GM19035 (cell line): ENCODE measurements around the gene BMPR1A.
A peak's percentile ranks its signal among the peaks of the same experiment; 100 is the strongest.
"Not testable (repeated sequence)": the region's sequence is repeated elsewhere in the genome, so short reads cannot be mapped to it uniquely, and the experiment has no call there.

Experiments
- ATAC-seq: cut with Tn5 transposase; IDR thresholded peaks from one replicate; pipeline ENCODE4 v1.9.1; 2021; ENCODE audit not compliant: unreplicated experiment

Gene BMPR1A

DNA sequence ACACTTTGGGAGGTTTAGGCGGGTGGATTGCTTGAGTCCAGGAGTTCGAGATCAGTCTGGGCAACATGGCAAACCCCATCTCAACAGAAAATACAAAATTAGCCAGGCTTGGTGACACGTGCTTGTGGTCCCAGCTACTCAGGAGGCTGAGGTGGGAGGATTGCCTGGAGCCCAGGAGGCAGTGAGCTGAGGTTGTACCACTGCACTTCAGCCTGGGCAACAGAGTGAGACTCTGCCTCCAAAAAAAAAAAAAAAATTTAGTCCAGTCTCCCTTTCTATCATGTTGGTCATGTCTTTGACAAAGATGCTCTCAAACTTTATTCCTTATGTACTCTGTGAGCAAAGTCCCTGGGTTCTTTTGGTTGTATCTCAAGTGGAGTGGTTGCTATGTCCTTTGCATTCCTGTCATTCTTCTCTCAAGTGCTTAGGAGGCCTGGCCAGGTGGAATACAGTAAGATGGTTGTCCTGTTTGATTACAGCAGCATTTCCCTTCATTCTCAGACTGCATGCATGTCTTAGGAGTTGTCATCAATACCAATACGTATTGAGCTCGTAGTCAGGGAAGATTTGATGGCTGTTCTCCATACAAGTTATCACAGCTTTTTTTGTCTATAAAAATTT is 115.3 kb downstream of the BMPR1A start:
- ATAC-seq = no peak

DNA sequence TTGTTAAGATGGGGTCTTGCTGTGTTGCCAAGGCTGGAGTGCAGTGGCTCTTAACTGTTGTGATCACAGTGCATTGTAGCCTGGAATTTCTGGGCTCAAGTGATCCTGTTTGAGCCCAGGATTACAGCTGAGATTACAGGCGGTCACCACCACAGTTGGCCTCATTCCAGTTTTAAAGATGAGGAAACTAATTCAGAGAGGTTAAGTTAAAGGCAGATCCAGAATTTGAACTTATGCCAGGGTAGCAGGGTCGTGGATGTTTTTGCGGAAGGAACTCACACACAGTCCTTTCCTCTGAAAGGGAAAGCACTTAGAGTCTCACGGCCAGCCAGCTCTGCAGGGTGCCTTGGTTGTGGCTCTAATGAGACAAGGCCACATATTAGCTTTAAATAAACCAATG is 116.3 kb downstream of the BMPR1A start:
- no peak for ATAC-seq

DNA sequence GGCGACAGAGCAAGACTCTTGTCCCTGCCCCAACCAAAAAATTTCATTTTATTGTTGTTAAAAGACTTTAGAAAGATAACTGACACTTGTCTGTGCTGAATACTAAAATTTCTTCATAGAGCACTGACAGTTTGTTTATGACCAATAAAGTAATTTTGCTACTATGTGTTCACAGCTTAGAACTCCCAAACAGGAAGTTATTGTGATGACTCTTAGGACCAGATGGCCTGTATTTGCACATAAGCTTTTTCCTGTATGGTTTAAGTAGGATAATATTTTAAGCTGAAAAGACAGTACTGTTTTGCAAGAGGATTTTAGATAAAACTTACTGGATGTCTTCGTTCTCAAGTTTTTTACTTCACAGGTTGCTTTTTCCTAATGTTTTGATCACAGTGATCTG is 120.3 kb downstream of the BMPR1A start:
- no peak for ATAC-seq

DNA sequence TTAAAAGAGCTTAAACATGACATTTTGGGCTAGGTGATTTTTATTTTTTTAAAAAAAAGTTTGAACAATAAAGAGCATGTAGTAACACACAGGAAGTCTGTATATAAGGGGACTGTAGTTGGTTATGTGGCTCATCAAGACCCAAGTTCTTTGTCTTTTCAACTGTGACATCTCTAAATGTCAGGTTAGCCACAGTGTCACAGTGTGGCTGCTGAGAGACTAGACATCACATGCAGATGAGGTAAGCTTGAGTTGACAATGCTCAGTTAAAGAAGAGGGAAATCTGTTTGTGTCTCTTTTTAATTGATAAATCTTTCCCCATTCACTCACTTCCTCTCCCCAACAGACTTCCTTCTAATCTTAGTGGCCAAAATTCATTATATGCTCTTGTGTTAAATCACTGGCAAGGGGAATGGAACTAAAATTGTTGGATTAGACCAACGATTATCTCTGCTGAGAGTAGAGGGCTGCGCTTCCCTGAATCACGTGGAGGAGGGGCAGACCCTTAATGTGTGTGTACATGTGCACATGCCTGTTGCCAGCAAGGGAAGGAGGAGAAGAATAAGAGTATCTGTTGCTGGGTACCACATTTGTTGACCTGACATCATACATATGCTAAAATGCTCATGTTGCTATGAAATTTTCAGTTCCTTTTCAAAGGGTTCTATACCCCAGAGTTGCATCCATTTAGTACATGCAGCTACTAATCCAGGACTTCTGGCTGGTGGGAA is 122.7 kb downstream of the BMPR1A start:
- no peak for ATAC-seq

DNA sequence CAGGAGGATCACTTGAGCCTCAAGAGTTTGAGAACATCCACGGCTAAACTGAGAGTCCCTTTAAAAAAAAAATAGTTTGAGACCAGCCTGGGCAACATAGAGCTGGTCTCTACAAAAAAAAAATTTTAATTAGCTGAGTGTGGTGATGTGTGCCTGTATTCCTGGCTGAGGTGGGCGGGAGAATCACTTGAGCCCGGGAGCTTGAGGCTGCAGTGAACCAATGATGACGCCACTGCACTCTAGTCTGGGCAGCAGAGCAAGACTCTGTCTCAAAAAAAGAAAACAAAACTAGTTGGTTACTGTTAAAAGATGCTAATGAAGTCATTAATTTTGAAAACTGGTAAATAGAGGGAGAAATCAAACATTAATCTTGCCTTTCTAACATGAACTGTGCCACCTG is 124.6 kb downstream of the BMPR1A start:
- ATAC-seq = no peak

DNA sequence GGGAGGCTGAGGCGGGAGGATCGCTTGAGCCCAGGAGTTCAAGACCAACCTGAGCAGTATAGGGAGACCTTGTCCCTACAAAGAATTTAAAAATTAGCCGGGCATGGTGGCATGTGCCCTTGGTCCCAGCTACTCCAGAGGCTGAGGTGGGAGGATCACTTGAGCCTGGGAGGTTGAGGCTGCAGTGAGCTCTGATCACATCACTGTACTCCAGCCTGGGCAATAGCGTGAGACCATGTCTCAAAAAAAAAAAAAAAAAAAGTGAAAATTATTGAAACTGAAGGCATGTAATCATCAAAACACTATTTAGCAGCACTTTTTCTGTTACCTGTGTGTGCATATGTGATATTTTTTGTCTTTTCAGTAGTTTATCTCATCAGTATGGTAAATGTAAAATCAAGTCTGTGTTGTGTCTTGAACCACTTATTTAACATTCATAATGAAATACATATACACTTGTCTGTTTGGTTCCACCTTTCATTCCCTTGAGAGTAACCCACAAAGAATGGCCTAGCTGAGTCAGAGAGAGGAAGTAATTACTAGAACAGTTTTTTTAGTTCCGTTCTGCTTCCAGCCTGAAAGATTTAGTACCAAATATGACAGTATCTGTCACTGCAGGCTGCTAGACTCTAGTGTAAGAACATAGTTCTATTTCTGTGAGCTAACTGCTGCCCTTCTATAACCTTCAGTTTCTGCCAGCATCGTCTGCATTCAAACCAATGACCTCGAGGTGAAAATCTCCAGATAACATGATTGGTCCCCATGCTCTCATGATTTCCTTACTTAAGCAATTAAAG is 132.4 kb downstream of the BMPR1A start:
- ATAC-seq = peak; percentile 96

DNA sequence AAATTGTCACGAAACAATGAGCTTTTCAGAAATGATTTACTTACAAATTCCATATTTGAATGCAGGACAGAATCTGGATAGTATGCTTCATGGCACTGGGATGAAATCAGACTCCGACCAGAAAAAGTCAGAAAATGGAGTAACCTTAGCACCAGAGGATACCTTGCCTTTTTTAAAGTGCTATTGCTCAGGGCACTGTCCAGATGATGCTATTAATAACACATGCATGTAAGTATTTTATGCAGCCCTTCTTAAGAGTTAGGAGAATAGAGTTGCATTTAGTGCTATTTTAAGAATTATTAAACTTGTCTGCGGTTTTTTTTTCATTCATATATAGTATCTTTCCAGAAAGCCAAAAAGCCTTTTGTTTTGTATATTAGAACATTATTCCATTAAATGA is 133.6 kb downstream of the BMPR1A start:
- ATAC-seq = no peak

DNA sequence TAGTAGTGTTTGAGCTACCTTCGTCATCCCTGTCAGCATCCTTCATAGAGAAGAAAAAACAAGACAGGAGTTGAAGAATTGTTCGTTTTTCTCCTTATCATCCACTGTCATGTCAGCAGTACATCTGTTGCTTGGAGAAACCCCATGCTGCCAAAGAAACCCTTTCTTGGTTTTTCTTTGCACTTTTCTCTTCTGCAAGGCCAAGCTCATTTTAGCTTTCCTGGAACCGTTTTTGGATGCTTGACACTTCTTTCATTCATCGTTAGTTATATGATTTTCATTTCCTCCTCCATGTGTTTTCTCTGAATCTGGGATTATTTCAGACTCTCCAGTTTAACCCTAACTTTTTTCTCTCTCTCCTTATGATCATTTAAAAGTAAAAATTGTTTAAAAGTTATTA is 142.1 kb downstream of the BMPR1A start:
- ATAC-seq = no peak

DNA sequence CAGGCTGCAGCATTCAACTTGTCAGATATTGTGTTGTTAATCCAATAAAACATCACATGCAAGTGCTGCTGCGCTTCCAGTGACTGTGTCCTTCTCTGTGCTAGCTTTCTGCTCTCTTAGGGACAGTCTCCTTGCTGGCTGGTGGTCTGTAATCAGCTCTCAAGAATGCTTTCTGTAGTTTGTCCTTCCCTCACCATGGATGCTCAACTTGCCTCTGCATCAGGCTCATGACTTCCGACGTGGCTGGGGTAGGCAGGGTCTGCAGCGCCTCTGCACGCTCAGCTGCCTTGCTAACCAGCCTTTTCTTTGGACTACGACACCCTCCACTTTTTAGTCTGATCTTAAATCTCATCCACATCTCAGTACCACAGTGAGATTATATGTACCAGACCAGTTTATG is 142.7 kb downstream of the BMPR1A start:
- ATAC-seq = no peak

DNA sequence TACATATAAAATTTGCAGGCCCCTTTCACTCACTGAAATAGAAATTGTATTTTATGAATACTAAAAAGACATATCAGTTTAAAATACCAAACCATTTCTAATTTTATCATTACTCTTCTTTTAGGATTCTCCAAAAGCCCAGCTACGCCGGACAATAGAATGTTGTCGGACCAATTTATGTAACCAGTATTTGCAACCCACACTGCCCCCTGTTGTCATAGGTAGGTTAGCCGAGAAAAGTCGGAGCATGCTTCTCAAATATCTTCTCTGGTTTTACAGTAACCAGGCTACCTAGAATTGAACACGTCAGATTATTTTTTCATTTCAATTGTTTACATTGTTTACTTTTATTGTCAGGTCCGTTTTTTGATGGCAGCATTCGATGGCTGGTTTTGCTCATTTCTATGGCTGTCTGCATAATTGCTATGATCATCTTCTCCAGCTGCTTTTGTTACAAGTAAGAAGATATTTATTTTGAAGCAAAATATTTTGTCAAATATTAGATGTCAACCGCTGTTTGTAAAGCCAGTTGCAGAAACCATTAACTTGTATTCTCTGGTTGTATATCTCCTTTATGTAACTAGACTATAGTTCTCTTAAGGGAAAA is 143.4 kb downstream of the BMPR1A start:
- peak; percentile 64 for ATAC-seq

DNA sequence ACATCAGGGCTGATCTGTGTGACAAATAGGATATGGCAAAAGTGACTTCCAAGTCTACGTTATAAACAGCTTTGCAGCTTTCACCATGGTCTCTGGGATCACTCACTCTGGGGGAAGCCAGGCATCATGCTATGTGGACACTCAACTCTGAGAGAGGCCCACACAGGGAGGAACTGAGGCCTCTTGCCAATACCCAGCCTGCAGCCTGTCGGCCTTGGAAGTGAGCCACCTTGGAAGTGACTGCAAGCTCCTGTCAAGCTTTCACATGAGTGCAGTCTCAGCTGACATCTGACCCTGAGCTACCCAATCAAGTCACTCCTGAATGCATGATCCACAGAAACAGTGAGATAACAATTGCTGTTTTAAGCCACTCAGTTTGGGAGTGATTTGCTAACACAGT is 144.5 kb downstream of the BMPR1A start:
- ATAC-seq = no peak

DNA sequence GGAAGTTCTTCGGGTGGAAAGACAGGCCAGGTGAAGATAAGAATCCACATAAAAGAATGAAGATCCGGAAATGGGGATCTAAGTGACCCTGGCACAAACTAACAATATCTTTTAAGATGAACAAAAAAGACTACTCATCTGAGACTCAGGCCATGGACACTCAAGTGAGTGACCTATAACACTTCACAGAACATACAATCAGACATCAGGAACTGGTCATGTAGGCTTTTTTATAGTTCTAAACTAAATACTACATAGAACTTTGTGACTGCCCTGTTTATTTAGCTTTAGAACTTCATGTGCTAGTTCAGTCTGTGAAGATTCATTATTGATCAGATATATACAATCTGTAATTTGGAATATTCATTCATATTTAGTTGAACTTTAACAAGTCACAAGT is 148.2 kb downstream of the BMPR1A start:
- ATAC-seq = no peak

DNA sequence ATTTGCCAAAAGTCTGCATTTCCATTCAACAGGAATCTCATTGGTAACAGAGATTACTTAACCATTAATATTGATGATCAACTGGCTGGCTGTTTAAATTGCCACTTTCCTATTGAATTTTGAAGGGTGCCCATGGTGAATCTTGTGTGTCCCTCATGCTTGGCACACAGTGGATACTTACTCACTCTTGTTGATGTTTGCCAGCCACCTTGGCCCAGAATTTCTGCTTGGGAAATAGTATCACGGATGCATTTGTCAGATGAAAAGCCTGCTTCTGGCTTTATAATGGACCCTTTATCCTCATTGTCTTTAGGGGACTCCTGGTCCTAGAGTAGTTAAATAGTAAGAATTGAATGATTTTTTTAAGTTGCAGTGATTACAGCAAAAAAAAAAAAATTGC is 149.0 kb downstream of the BMPR1A start:
- ATAC-seq = no peak

DNA sequence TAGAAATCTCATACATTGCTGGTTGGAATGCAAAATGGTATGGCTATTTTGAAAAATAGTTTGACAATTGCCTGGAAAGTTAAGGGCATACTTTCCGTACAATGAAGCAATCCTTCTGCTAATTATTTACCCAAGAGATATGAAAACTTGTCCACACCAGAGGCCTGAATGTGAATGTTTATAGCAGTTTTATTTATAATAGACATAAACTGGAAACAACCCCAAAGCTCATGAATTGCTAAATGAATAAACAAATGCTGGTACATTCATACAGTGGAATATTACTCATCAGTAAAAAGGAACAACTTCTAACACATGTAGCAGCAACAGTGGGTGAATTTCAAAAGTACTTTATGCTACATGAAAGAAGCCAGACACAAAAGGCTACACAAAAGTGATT is 158.3 kb downstream of the BMPR1A start:
- no peak for ATAC-seq

DNA sequence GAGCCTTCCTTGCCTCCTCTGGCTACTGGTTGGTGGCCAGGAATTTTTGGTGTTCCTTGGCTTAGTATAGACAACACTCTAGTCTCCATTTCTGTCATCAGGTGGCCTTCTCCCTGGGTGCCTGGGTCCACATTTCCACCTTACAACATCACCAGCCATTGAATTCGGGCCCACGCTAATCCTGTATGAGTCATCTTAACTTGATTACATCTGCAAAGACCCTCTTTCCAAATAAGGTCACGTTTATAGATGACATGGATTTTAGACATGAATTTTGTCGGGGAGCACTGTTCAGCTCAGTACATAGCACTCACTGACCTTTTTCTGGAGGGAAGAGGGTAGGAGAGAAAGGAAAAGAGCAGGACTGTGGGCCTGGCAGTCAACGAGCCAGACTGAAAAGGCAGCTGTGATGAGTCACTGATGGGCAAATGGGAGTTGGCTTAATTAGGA is 161.6 kb downstream of the BMPR1A start:
- ATAC-seq = no peak

DNA sequence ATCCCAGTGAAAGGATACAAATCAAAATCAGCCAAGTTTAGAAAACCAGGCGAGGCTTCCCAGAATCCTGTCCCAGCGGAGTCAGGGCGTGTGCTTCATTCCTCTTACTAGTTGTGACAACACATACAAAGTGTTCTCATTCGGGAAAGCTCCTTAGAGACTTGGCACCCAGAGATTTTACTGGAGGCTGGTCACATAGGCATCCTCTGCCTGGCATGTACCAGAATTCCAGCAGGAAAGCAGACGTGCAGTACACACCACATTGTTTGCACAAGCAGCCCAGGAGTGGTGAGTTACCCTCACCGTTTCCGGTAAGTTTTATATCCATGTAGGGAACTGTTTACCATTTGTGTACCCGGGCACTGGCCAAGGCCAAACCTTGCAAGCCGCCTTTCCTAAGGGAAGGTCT is 166.1 kb downstream of the BMPR1A start:
- ATAC-seq = no peak

DNA sequence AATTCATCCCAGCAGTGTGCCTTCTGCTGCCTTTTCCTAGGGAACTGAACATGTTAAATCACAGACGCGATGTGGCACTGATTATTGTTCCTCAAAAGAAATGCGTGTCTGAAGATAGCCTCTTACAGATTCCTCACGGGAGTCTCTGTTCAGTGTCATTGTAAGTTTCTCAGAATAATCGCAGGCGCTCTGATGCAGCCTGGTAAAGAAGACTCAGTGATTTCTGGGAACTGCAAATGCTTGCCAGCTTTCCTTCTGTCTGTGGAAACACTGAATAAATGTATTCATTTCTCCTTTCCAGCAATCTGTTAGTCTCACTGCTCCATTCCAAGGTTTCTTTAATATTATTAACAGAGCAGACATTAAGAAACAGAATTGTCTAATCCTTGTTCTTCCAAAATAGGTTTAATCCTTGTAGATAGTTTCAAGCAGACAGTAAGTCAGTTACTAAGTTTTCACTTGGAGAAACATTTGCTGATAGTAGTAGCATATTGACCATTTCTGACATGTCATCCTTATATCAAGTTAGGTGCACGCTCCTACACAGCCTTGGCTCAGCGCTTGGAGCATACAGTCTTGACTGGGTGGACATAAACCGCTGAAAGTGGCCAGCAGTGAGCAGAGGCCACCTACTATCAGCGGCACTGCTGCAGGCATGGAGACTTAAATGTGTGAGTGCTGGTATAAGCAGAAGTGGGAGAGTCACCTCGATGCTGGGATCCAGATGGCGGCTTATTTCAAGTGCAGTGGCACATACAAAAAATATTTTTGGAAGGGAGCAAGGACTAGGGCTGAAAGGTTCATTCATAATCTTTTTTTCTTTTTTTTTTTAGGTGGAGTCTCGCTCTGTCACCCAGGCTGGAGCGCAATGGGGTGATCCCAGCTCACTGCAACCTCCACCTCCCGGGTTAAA is 173.3 kb downstream of the BMPR1A start:
- ATAC-seq = no peak

DNA sequence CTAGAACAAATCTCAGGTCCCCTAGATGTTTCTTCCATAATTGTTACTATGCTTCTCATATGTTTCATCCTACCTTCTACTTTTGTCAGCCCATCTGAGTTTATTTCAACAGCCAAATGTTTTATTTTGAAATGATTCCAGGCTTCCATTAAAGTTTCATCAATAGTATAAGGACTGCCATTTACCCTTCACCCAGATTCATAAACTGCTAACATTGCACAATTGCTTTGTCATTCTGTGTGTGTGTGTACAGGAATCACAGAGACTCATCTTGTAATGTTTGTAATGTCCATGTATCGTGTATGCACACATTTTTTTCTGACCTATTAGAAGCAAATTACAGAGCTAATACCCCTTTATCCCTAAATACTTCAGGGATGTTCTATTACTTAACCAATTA is 175.5 kb downstream of the BMPR1A start:
- no peak for ATAC-seq

DNA sequence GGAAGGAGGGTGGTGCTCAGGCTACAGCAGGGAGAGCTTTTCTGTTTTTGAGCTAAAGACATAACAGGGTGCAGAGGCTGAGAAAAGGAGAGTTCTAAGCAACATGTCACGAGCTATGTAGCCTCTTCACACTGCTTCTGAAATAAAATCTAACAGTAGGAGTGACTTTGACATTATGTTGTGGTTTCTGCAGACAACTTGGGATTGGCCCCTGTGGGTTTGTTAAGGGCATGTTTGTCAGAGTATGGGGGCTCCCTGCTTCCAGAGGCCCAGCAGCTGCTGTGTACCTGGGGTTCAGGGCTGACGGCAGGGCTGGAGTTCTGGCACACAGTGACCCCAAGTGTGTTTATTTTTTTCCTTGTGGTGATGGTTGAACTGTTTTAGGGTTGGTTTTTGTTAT is 176.3 kb downstream of the BMPR1A start:
- ATAC-seq = no peak

DNA sequence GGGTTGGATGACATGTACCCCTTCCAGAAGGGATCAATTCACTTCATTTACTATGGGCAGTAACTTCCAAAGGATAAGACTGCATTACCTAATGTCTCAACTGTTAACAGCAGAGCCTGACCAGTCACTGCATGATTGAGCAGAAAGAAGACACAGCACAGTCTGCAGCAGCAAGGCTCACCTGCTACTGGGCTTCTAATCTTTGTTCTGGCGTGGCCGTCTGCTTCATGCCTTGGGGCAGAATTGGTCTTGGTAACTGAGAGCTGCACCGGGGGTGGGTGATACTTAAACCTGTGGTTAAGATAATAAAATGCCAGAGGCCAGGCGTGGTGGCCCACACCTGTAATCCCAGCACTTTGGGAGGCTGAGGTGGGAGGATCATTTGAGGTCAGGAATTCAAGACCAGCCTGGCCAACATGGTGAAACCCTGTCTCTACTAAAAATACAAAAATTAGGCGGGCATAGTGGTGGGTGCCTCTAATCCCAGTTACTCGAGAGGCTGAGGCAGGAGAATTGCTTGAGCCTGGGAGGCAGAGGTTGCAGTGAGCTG is 177.8 kb downstream of the BMPR1A start:
- not testable (repeated sequence) for ATAC-seq
